B cell (primary cell): Measurements from ENCODE around the gene RASGRF2. TPM values are rescaled to one million over a fixed set of nuclear protein-coding genes. Genes with fewer than 3 reads are reported as not detected.

Experiments used
- ATAC-seq: fragments of 200-7000 bp; cut with Tn5 transposase; one replicate; pipeline ENCODE4 v1.10.0; 2021; ENCODE audit warnings: low read depth, mild to moderate bottlenecking, moderate number of reproducible peaks, moderate library complexity
- CTCF ChIA-PET: fragments of 350-600 bp; sonication (Branson Sonifier 250); formaldehyde crosslinking; loops from one replicate; lab custom pipeline; 2021; ENCODE audit warnings: antibody characterized with exemption, inconsistent platforms; lab: Charles Lee
- POLR2A ChIA-PET: fragments of 350-600 bp; sonication (Branson Sonifier 250); formaldehyde crosslinking; loops from one replicate; lab custom pipeline; 2021; ENCODE audit warnings: antibody characterized with exemption; lab: Charles Lee
- DNase-seq: peaks from one replicate; pipeline ENCODE4 v3.0.0; 2013
- H2AFZ ChIP-seq: 2 replicates; pipeline ENCODE4 v1.6.1; 2012; ENCODE audit warnings: mild to moderate bottlenecking, low read depth, low read length; ENCODE audit not compliant: insufficient read depth, poor library complexity, severe bottlenecking
- H3K27ac ChIP-seq, 2 donors: 1 replicate in 1 of 2; 2 replicates in 1 of 2; pipeline ENCODE4 v1.5.1; 2012 to 2013; ENCODE audit warnings: low read length in 2 of 2, mild to moderate bottlenecking in 2 of 2, moderate library complexity in 1 of 2
- H3K27me3 ChIP-seq, 4 experiments: fragments of 200-600 bp in 1 of 4; sonication (generic) in 1 of 4; replicated peaks in 1 of 4; 1 replicate in 2 of 4; 2 replicates in 2 of 4; pipeline versions ENCODE4 v1.6.1 to v1.7.0; 2013 to 2016; ENCODE audit warnings: low read length in 3 of 4, mild to moderate bottlenecking in 2 of 4, mixed read lengths in 1 of 4, moderate library complexity in 1 of 4; ENCODE audit not compliant: insufficient read depth in 4 of 4, control insufficient read depth in 3 of 4; ENCODE audit errors: control extremely low read depth in 1 of 4
- H3K36me3 ChIP-seq, 2 experiments: replicated peaks in 1 of 2; 1 replicate in 1 of 2; 2 replicates in 1 of 2; pipeline versions ENCODE4 v1.6.1 to v1.7.1; 2013; ENCODE audit warnings: low read length in 1 of 2; ENCODE audit not compliant: insufficient read depth in 2 of 2, control insufficient read depth in 1 of 2; ENCODE audit errors: control extremely low read depth in 1 of 2, extremely low read depth in 1 of 2
- H3K4me1 ChIP-seq, 2 donors: fragments of 200-600 bp in 1 of 2; sonication (generic) in 1 of 2; 1 replicate in 1 of 2; 2 replicates in 1 of 2; pipeline versions ENCODE4 v1.5.1 to v1.6.1; 2013 to 2017; ENCODE audit warnings: low read length in 2 of 2; ENCODE audit not compliant: control insufficient read depth in 2 of 2, insufficient read depth in 2 of 2
- H3K4me2 ChIP-seq: replicated peaks from 2 replicates; pipeline ENCODE3; 2012; ENCODE audit warnings: mild to moderate bottlenecking, low read depth, low read length; ENCODE audit not compliant: poor library complexity, severe bottlenecking
- H3K4me3 ChIP-seq, 5 experiments: fragments of 200-600 bp in 1 of 5; sonication (generic) in 1 of 5; 1 replicate in 3 of 5; 2 replicates in 2 of 5; pipeline versions ENCODE4 v1.5.1 to v1.7.0; 2011 to 2016; ENCODE audit warnings: low read length in 4 of 5, mild to moderate bottlenecking in 4 of 5, low read depth in 2 of 5, control low read depth in 1 of 5, moderate library complexity in 1 of 5; ENCODE audit not compliant: insufficient read depth in 1 of 5; ENCODE audit errors: control extremely low read depth in 1 of 5, extremely low read depth in 1 of 5
- H3K79me2 ChIP-seq: fragments of 200-600 bp; sonication (generic); one replicate; pipeline ENCODE4 v1.6.0; 2016; ENCODE audit warnings: low read length; ENCODE audit not compliant: control insufficient read depth, insufficient read depth
- H3K9ac ChIP-seq: fragments of 200-600 bp; sonication (generic); 2 replicates; pipeline ENCODE4 v1.6.1; 2017; ENCODE audit warnings: mild to moderate bottlenecking, low read length, moderate library complexity
- H3K9me3 ChIP-seq, 3 donors: one replicate each; pipeline versions ENCODE4 v1.6.1 to v1.7.1; 2013; ENCODE audit warnings: low read length in 2 of 3; ENCODE audit not compliant: control insufficient read depth in 2 of 3, insufficient read depth in 1 of 3; ENCODE audit errors: control extremely low read depth in 1 of 3
- H4K20me1 ChIP-seq: 2 replicates; pipeline ENCODE4 v1.6.0; 2012; ENCODE audit warnings: mild to moderate bottlenecking, low read length; ENCODE audit not compliant: insufficient read depth, control insufficient read depth, poor library complexity, severe bottlenecking
- H3K27ac Mint-ChIP-seq: one replicate; pipeline ENCODE4 v1.8.0; 2021; ENCODE audit warnings: mixed read lengths
- H3K27me3 Mint-ChIP-seq: one replicate; pipeline ENCODE4 v1.8.0; 2021; ENCODE audit warnings: mixed read lengths
- H3K4me1 Mint-ChIP-seq: one replicate; pipeline ENCODE4 v1.8.0; 2021; ENCODE audit warnings: mixed read lengths
- H3K4me3 Mint-ChIP-seq: one replicate; pipeline ENCODE4 v1.8.0; 2021; ENCODE audit warnings: mixed read lengths
- H3K9me3 Mint-ChIP-seq: one replicate; pipeline ENCODE4 v1.8.0; 2022; ENCODE audit warnings: mixed read lengths; ENCODE audit not compliant: insufficient read depth
- EZH2 ChIP-seq: IDR thresholded peaks from 2 replicates; pipeline ENCODE4 v1.6.1; 2012; ENCODE audit warnings: borderline replicate concordance, low read depth, mild to moderate bottlenecking, moderate library complexity, low read length; ENCODE audit not compliant: insufficient read depth, poor library complexity, severe bottlenecking
- WGBS: methylation state at CpG from one replicate; pipeline ENCODE4 v1.1.5; 2013; ENCODE audit warnings: missing lambda C conversion rate; ENCODE audit not compliant: insufficient coverage; 5-methylcytosine and 5-hydroxymethylcytosine counted together
- intact Hi-C: fragments of 100-400 bp; cut with micrococcal nuclease; formaldehyde crosslinking; loops from one replicate; pipeline ENCODE4 v1.10.0; 2022
- polyA plus RNA-seq: library from polyadenylated mRNA; depleted of rRNA; stranded (reverse); fragments of >200 nt; gene quantifications from 2 replicates; pipeline ENCODE4 v1.2.3, GENCODE V29; 2012
- total RNA-seq, 2 donors: library from RNA; stranded (reverse); fragments of 120-200 nt in 1 of 2; gene quantifications; 1 replicate in 1 of 2; 2 replicates in 1 of 2; pipeline versions ENCODE4 v1.2.3 to v1.2.4, GENCODE V29; 2013 to 2022
- TF ChIP-seq, protein P1 (sequence below): fragments of 200-600 bp; IDR thresholded peaks from one replicate; pipeline ENCODE4 v1.8.0; 2022; ENCODE audit warnings: antibody characterized with exemption, mild to moderate bottlenecking

The RASGRF2 gene
- total and polyA plus RNA-seq, 2 donors (not counting 1 experiment from before 2014, with no cell fraction given): 0.04 to 0.37 TPM

DNA sequence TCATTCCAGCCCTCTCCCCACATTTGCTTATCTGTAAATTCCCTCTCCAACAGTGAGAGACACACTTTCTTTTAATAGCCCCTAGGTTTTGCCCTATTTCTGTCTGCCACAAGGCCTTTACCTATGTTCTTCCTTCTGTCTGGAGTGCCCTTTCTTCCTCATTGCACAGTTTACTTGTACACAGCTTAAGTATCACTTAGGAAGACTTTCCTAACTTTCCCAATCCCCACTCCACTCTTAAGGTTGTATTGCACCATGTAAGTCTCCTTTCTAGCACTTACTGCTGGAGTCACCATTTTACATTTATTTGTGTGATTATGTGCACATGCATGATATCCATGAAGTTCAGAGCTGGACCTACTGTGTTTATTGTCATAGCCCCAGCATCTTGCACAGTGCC lies 262.1 kb downstream of the RASGRF2 start:
- no peaks in the 10 kb centered on the region for H3K79me2 ChIP-seq
- ChIA-PET CTCF (no interaction called here), POLR2A (no interaction called here)
- Mint-ChIP-seq H3K27me3 (peaks cover 4% of the 10 kb centered on the region), H3K4me1 (peaks cover 6% of the 10 kb centered on the region), H3K9me3 (no peaks in the 10 kb centered on the region), H3K4me3 (no peak overlapping the region), H3K27ac (no peak overlapping the region)
- no peak overlapping the region for H3K4me2 ChIP-seq
- TF ChIP-seq, protein P1, sequence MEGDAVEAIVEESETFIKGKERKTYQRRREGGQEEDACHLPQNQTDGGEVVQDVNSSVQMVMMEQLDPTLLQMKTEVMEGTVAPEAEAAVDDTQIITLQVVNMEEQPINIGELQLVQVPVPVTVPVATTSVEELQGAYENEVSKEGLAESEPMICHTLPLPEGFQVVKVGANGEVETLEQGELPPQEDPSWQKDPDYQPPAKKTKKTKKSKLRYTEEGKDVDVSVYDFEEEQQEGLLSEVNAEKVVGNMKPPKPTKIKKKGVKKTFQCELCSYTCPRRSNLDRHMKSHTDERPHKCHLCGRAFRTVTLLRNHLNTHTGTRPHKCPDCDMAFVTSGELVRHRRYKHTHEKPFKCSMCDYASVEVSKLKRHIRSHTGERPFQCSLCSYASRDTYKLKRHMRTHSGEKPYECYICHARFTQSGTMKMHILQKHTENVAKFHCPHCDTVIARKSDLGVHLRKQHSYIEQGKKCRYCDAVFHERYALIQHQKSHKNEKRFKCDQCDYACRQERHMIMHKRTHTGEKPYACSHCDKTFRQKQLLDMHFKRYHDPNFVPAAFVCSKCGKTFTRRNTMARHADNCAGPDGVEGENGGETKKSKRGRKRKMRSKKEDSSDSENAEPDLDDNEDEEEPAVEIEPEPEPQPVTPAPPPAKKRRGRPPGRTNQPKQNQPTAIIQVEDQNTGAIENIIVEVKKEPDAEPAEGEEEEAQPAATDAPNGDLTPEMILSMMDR: no peak
- no peak for TF ChIP-seq EZH2
- ATAC-seq: no peak
- no peak overlapping the region for H3K27ac ChIP-seq
- no peaks in the 10 kb centered on the region for H3K36me3 ChIP-seq
- no peaks in the 10 kb centered on the region for H3K27me3 ChIP-seq
- no peak overlapping the region for H2AFZ ChIP-seq
- no peak overlapping the region for H3K4me3 ChIP-seq
- intact Hi-C loops: no loop called here
- H3K4me1 ChIP-seq: no peaks in the 10 kb centered on the region
- no peaks in the 10 kb centered on the region for H4K20me1 ChIP-seq
- H3K9me3 ChIP-seq: no peaks in the 10 kb centered on the region
- no peak overlapping the region for H3K9ac ChIP-seq
- no peak for DNase-seq

DNA sequence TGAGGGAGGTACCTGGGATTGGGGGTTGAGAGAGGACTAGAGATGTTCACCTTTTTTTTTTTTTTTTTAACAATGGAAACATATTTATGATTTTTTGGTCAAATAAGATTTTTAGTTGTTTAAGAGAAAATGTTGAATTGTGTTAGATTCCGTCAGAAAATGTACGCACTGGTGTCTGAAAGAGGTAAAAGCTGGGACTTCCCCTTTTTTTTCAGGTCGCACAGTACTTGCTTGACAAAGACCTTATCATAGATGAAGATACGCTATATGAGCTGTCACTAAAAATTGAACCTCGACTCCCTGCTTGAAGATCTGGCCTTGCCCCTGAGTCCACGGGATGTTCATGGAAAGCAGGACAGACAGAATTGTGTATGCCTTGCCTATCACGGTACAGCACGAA lies 265.3 kb downstream of the RASGRF2 start:
- WGBS: 60% methylated on average over 8 of the region's 8 CpGs
- Histone ChIP-seq H3K4me3 (no peak overlapping the region), H3K79me2 (no peaks in the 10 kb centered on the region), H3K9me3 (no peaks in the 10 kb centered on the region), H3K9ac (no peak overlapping the region), H4K20me1 (no peaks in the 10 kb centered on the region), H3K36me3 (no peaks in the 10 kb centered on the region), H2AFZ (no peak overlapping the region), H3K4me2 (no peak overlapping the region), H3K27me3 (no peaks in the 10 kb centered on the region), H3K4me1 (no peaks in the 10 kb centered on the region), H3K27ac (no peak overlapping the region)
- TF ChIP-seq EZH2: no peak
- TF ChIP-seq, protein P1: no peak
- ChIA-PET POLR2A (no interaction called here), CTCF (no interaction called here)
- H3K27ac Mint-ChIP-seq: no peak overlapping the region
- DNase-seq (no peak), ATAC-seq (no peak)
- peaks cover 6% of the 10 kb centered on the region for H3K4me1 Mint-ChIP-seq
- peaks cover 8% of the 10 kb centered on the region for H3K27me3 Mint-ChIP-seq
- intact Hi-C loops: no loop called here
- H3K4me3 Mint-ChIP-seq: no peak overlapping the region
- no peaks in the 10 kb centered on the region for H3K9me3 Mint-ChIP-seq
